GF-D8 (cell line): ENCODE data around the gene FAM107B.
A peak's percentile ranks its signal among the peaks of the same experiment; 100 is the strongest.

ENCODE experiments used
- DNase-seq: peaks from one replicate; lab custom pipeline; 2025; lab: John Stamatoyannopoulos, UW

The FAM107B gene

DNA sequence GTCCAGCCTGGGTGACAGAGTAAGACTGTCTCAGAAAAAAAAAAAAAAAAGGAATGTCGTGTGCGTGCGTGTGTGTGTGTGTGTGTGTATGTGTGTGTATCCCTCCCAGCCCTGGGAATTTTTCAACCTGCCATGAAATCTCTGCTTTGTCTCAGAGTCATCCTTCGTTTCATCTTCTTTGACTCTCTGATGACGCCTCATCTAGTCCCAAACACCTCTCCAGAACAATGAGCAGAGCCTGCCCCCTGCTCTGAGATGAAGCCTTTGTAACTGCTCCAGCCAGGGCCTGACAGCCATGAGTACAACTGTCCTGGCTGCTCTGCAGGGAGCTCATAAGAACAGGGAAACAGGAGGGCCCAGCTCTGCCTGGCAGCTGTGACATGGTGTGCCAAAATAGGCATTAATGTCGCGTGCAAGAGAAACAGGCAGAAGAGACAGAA, 149.5 kb downstream of the FAM107B start:
- DNase-seq: no peak

- DNase-seq: no peak
These were observed 150.1 kb downstream of the FAM107B start for GRCh38 chr10:14624600-14624999.

DNA sequence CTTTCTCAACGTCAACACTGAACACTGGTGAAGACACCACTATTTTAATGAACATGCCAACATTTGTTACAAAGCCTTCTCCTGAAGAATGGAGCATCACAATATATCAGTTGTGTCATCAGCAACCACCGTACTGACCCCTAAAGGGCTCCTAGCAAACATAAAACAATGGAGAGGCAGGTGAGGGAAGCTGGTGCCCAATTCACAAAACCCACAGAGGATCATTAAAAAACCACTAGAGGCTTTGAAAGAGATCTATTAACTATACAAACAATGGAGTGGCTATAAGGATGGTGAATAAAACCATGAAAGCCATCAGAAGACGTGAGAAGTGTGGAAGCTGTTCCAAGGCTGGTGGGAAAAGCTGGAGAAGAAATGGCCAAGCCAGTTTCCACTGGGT, 150.8 kb downstream of the FAM107B start:
- no peak for DNase-seq

DNA sequence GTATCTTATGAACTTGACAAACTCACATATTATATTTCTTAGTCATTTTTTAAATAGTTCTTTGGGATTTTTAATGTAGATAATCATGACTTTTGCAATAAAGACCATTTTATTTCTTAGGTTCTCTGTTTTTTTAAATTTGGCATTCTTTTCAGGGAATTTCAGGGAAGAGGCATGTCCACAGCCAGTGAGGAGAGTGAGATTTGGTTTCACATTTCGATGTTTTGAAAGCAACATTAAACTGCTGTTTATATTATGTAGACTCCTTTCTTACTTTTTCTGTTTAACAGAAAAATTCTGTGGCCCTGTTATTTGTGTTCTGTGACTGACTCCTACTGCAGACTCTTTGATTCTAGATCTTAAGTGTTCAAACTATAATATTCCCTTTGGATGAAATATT, 153.7 kb downstream of the FAM107B start:
- no peak for DNase-seq

GRCh38 chr10:14618674-14619073, 156.0 kb downstream of the FAM107B start:
- DNase-seq: no peak

DNA sequence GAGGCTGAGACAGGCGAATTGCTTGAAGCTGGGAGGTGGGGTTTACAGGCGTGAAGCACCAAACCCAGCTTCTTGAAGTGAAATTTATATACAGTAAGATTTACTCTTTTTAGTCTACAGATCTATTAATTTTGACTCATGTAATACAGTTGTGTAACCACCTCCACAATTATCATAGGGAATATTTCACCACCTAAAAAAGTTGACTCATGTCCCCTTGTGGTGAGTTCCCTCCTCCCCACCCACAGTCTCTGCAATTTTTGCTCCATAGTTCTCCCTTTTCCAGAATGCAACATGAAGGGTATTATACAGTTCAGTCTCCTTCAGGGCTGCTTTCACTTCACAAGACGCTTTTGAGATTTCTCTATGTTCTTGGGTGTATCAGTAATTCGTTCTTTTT, 156.8 kb downstream of the FAM107B start:
- DNase-seq: peak; percentile 52

DNA sequence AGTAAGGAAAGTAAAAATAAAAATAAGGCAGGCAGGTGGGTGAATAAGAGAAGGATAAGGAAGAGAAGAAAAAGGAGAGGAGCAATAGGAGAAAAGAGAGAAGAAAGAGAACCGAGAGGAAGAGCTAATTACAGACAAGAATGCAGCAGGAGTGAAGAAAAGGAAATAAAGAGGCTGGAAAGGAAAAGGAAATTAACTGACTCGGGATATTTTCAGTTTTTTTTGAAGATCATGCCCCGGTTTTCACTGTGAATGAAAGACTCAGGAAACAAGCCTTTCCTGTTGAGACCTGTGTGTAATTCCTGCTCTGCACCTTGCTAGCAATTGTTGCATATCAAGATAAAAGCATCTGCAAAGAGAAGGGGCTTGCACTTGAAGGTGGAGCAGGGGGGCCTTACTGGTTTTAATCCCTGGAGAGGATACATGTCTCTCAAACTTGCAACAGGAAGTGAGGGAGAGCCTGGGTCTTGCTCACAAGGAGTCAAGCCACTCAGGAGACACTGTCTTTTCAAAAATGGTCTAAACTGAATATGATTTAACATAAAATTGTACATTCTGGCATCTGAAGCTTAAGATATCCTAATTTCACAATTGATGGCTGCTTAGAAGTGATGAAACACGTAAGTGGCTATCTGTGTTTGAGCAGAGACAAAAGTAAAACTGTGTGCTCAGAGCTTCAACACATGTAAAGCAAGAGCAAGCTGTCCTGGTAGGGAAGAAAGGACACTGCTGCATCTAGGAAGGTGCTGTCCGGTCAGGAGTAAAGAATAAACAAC, 157.6 kb downstream of the FAM107B start:
- peak; percentile 71 for DNase-seq

DNA sequence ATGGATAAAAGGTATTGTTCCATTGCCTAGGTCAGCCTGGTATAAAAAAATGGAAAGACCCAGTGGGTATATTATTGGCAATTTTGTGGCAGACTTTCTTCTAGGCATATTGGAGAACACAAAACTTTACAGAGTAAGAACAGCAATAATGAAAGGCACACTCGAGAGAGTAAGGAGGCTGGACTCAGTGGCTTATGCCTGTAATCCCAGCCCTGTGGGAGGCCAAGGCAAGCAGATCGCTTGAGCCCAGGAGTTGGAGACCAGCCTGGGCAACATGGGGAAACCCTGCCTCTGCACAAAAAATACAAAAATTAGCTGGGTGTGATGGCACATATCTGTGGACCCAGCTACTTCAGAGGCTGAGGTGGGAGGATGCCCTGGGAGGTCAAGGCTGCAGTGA, 158.2 kb downstream of the FAM107B start:
- DNase-seq: no peak

DNA sequence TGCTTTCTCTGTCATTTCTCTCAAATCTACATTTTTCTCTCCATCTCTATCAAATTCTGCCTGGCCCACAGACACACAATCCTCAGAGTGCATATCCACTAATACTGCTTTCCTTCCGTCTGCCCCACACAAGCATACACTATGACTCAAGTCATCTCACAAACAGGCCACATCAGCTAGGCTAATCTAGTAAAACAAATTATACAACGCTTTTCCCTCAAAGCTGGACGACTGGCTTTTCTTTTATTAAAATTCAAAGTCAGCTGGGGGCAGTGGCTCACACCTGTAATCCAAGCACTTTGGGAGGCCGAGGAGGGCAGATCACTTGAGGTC, 161.1 kb downstream of the FAM107B start:
- DNase-seq: no peak

DNA sequence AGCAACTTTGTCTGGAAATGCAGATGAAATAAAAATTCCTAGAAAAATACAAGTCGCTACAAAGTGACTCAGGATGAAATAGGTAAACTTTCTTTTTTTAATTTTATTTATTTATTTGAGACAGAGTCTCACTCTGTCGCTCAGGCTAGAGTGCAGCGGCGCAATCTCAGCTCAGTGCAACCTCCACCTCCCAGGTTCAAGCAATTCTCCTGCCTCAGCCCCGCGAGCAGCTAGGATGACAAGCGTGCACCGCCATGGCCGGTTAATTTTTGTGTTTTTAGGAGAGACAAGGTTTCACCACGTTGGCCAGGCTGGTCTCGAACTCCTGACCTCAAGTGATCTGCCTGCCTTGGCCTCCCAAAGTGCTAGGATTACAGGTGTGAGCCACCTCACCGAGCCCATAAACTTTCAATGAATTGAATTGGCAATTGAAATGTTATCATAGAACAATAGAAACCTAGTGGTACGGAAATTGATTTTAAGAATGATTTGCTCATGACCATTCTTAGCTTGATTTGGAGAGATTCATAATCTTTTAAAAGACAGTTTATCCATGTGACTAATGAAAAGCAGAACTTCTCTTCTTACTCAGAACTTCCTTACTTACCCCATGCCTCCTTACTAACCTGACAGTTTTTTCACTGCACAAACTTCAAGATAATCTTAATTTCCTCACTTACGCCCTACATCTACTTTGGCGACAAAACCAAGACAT, 161.7 kb downstream of the FAM107B start:
- peak; percentile 37 for DNase-seq

DNA sequence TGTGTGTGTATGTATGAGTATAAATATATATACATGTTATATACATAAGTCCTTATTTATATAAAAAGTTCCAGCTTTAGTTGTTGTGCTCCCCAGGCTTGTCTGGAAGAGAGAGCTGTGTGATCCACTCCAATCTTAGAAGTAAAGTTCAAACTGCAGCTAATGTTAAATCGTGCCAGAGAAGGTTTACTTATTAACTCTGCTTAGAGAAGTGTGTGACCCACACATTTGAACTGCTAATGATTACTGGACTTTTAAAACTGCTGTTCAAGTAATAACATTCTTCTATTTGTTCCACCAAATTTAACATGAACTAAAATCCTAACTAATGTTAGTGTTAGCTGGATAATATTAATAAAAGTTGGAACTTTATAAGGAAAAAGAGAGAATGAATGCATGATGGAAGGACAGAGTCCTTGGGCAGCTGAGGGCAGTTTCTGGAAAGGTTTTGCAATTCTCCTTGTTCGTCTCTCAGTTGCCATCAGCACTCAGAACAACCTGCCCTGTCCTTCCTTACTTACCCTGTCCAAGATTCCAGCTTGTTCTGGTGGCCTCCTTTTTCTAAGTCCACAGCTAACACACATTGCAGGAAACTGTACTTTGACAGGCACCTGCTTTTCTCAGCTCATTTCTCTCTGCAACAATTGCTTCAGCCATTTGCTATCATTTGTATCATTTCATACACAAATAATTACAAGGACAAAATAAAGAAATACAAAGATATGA, 162.6 kb downstream of the FAM107B start:
- DNase-seq: no peak

- DNase-seq: no peak
These were observed 165.5 kb downstream of the FAM107B start for GRCh38 chr10:14609178-14609577.

DNA sequence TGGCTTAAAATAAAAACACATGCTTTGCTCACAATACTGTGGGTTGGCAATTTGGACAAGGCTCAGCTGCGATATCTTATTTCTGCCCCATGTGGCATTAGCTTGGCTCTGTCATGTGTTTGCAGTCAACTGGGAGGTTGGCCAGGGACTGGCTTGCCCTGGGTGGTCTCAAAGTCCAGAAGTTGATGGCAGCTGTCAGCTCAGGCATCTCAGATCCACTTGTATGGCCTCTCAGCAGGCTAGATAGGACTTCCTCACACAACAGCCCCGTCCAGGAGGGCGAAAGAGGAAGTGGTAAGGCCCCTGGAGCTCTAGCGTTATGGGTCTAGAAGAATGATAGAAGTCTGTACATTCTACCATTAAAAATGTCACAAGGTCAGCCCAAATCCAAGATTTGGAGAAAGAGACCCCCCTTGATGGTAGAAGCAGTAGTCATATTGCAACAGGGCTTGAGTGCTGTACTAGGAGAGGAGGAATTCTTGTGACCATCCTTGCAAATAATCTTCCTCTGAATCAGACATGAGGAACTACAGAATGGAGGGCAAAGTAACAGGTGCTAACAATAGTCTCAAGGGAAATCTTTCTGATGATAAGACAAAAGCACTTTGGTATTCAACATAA, 166.2 kb downstream of the FAM107B start:
- DNase-seq: peak; percentile 68

GRCh38 chr10:14606633-14607032, 168.1 kb downstream of the FAM107B start:
- no peak for DNase-seq

DNA sequence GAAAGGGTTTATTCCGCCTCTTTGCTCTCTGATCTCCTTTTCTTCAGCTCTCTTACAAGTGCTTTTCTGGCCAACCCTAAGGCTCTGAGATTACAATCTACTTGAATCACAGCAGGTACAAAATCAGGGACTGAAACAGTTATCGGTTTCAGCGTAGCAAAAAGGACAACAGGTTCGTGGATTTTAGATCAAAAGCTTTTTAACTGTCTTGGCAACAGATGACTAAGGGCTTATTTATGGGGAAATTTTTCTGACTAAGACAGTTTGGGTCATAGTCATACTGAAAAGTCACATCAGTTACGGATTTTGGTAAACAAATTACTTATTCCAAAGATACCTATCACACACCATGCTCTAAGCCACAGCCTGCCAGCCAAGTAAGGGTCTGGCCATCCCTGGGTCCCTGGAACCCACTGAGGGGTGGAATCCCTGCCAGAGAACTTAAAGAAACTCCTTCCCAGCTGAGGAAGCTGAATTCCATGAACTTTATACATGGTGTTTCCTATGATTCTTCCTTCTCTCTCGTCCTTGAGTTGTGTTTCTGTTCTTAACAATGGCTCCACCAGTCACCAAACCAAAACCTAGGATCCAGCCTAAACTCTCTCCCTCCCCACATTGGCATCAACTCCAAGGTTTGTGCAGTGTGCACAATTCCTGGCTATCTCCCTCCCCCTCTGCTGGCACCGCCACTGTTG, 169.3 kb downstream of the FAM107B start:
- no peak for DNase-seq

- peak; percentile 21 for DNase-seq
These were observed 170.2 kb downstream of the FAM107B start for GRCh38 chr10:14604181-14605142.

DNA sequence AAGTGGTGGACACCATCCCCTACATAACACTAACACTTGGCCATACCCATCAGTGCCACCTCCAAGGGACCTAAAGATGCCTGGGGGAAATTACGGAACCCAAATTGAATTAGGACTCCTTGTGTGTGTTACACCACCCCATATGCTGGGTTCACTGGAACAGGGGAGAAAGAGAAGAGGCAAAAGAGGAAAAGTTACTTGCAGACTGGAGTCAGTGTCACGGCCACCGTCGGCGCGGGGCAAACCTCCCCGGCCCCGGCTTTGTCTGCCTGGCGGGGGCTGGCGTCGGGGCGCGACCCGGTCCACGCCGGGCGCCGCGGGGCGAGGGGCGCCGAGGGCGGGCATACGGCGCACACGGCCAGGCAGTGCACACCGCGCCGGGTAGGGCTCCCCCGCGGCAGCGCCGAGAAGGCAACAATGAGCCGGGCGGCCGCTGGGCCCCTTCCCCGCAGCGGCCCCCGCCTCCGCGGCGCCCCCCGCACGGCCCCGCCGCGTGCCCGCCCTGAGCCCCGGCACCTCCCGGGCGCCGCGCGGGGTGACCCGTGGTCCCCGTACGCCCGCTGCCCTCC, 171.1 kb downstream of the FAM107B start:
- no peak for DNase-seq

- peak; percentile 15 for DNase-seq
These were observed 171.7 kb downstream of the FAM107B start for GRCh38 chr10:14602807-14603533.

- DNase-seq: peak; percentile 74
These were observed 172.6 kb downstream of the FAM107B start for GRCh38 chr10:14601872-14602725.
